ENCODE data around the gene PRICKLE4.
"Not testable (repeated sequence)": the region's sequence is repeated elsewhere in the genome, so short reads cannot be mapped to it uniquely, and the experiment has no call there.

PRICKLE4 gene

GRCh38 chr6:41789390-41789724 lies 8.8 kb downstream of the PRICKLE4 start:
- Mint-ChIP-seq H3K4me3 (peak overlapping the region; percentile 75 to 98), H3K4me1 (peaks cover 19 to 31% of the 10 kb centered on the region in 2 donors), H3K27me3 (no peaks in the 10 kb centered on the region), H3K9me3 (no peaks in the 10 kb centered on the region), H3K27ac (peak overlapping the region; percentile 81), H3K36me3 (peaks cover 14 to 23% of the 10 kb centered on the region in 2 donors)
- DNase-seq (no peak), ATAC-seq (replicated peaks) (no peak)

GRCh38 chr6:41790045-41790444 lies 9.5 kb downstream of the PRICKLE4 start:
- H3K4me3 Mint-ChIP-seq: no peak overlapping the region
- DNase-seq (no peak), ATAC-seq (replicated peaks) (no peak)
- H3K27ac Mint-ChIP-seq: peak overlapping the region; percentile 63
- no peaks in the 10 kb centered on the region for H3K9me3 Mint-ChIP-seq
- H3K4me1 Mint-ChIP-seq: peaks cover 12 to 24% of the 10 kb centered on the region in 2 donors
- peaks cover 17 to 23% of the 10 kb centered on the region in 2 donors for H3K36me3 Mint-ChIP-seq
- no peaks in the 10 kb centered on the region for H3K27me3 Mint-ChIP-seq

GRCh38 chr6:41791305-41791704 lies 10.7 kb downstream of the PRICKLE4 start:
- Mint-ChIP-seq H3K36me3 (peaks cover 17 to 23% of the 10 kb centered on the region in 2 donors), H3K4me3 (no peak overlapping the region), H3K27ac (no peak overlapping the region), H3K9me3 (no peaks in the 10 kb centered on the region), H3K4me1 (peaks cover 6 to 11% of the 10 kb centered on the region in 2 donors), H3K27me3 (no peaks in the 10 kb centered on the region)
- ATAC-seq (replicated peaks) (no peak), DNase-seq (no peak)

GRCh38 chr6:41791984-41792383 lies 11.4 kb downstream of the PRICKLE4 start:
- ATAC-seq (replicated peaks): no peak
- DNase-seq: no peak
- H3K9me3 Mint-ChIP-seq: no peaks in the 10 kb centered on the region
- H3K4me1 Mint-ChIP-seq: peaks cover 6 to 9% of the 10 kb centered on the region in 2 donors
- peak overlapping the region; percentile 31 for H3K27ac Mint-ChIP-seq
- peaks cover 17 to 23% of the 10 kb centered on the region in 2 donors for H3K36me3 Mint-ChIP-seq
- H3K27me3 Mint-ChIP-seq: no peaks in the 10 kb centered on the region
- H3K4me3 Mint-ChIP-seq: no peak overlapping the region

GRCh38 chr6:41796474-41796873 lies 15.9 kb downstream of the PRICKLE4 start:
- no peak overlapping the region for H3K27ac Mint-ChIP-seq
- no peak overlapping the region for H3K4me3 Mint-ChIP-seq
- H3K27me3 Mint-ChIP-seq: no peaks in the 10 kb centered on the region
- no peak for DNase-seq
- H3K9me3 Mint-ChIP-seq: no peaks in the 10 kb centered on the region
- peaks cover 11 to 12% of the 10 kb centered on the region in 2 donors for H3K36me3 Mint-ChIP-seq
- no peaks in the 10 kb centered on the region for H3K4me1 Mint-ChIP-seq
- ATAC-seq (replicated peaks): no peak

- Mint-ChIP-seq H3K4me1 (no peaks in the 10 kb centered on the region), H3K27ac (no peak overlapping the region), H3K4me3 (no peak overlapping the region), H3K27me3 (no peaks in the 10 kb centered on the region), H3K36me3 (peaks cover 5 to 8% of the 10 kb centered on the region in 2 donors), H3K9me3 (no peaks in the 10 kb centered on the region)
- DNase-seq (no peak), ATAC-seq (replicated peaks) (no peak)
These were observed 18.4 kb downstream of the PRICKLE4 start for GRCh38 chr6:41798901-41799558.

- H3K36me3 Mint-ChIP-seq: peaks cover 5 to 10% of the 10 kb centered on the region in 2 donors
- H3K4me3 Mint-ChIP-seq: no peak overlapping the region
- no peaks in the 10 kb centered on the region for H3K4me1 Mint-ChIP-seq
- no peaks in the 10 kb centered on the region for H3K9me3 Mint-ChIP-seq
- ATAC-seq (replicated peaks): no peak
- no peak overlapping the region for H3K27ac Mint-ChIP-seq
- H3K27me3 Mint-ChIP-seq: no peaks in the 10 kb centered on the region
- DNase-seq: no peak
These were observed 19.0 kb downstream of the PRICKLE4 start for GRCh38 chr6:41799559-41799911.

- peaks cover 5 to 18% of the 10 kb centered on the region in 2 donors for H3K36me3 Mint-ChIP-seq
- H3K27me3 Mint-ChIP-seq: no peaks in the 10 kb centered on the region
- H3K4me3 Mint-ChIP-seq: no peak overlapping the region
- ATAC-seq (replicated peaks) (no peak), DNase-seq (no peak)
- no peaks in the 10 kb centered on the region for H3K4me1 Mint-ChIP-seq
- peak overlapping the region; percentile 20 for H3K27ac Mint-ChIP-seq
- H3K9me3 Mint-ChIP-seq: no peaks in the 10 kb centered on the region
These were observed 20.8 kb downstream of the PRICKLE4 start for GRCh38 chr6:41801380-41801779.

GRCh38 chr6:41805830-41806774 lies 25.5 kb downstream of the PRICKLE4 start:
- DNase-seq (no peak), ATAC-seq (replicated peaks) (no peak)
- Mint-ChIP-seq H3K36me3 (peaks cover 3 to 12% of the 10 kb centered on the region in 2 donors), H3K4me3 (no peak overlapping the region), H3K27me3 (no peaks in the 10 kb centered on the region), H3K9me3 (no peaks in the 10 kb centered on the region), H3K4me1 (no peaks in the 10 kb centered on the region), H3K27ac (no peak overlapping the region)

GRCh38 chr6:41811095-41811494 lies 30.5 kb downstream of the PRICKLE4 start:
- Mint-ChIP-seq H3K9me3 (no peaks in the 10 kb centered on the region), H3K36me3 (peaks cover 0 to 4% of the 10 kb centered on the region in 2 donors), H3K4me3 (no peak overlapping the region), H3K27me3 (no peaks in the 10 kb centered on the region), H3K4me1 (peaks cover 0 to 1% of the 10 kb centered on the region in 2 donors), H3K27ac (no peak overlapping the region)
- no peak for DNase-seq
- ATAC-seq (replicated peaks): no peak

GRCh38 chr6:41811946-41812345 lies 31.4 kb downstream of the PRICKLE4 start:
- not testable (repeated sequence) for H3K36me3 Mint-ChIP-seq; H3K27ac Mint-ChIP-seq; ATAC-seq (replicated peaks); H3K4me1 Mint-ChIP-seq; H3K4me3 Mint-ChIP-seq; DNase-seq; H3K27me3 Mint-ChIP-seq; H3K9me3 Mint-ChIP-seq

DNA sequence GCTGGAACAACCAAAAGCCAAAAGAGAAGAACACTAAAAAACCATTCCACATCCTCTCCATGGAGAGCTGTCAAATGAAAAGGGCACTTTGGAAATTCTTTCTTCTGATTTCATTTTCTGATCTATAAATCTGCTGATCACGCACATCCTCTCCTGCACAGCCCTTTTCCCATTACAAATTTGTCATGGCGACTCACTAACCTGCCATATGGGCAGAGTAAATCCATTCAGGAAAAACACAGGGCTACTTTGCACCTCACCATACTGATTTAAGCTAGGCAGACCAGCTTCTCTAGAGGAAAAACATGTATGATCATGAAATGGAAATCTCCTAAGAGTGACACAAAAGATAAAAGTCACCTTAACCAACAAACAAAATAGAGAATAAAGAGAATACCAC lies 32.9 kb downstream of the PRICKLE4 start:
- Mint-ChIP-seq H3K27ac (no peak overlapping the region), H3K27me3 (no peaks in the 10 kb centered on the region), H3K4me3 (no peak overlapping the region), H3K36me3 (no peaks in the 10 kb centered on the region), H3K4me1 (peaks cover 0 to 3% of the 10 kb centered on the region in 2 donors), H3K9me3 (no peaks in the 10 kb centered on the region)
- DNase-seq (no peak), ATAC-seq (replicated peaks) (no peak)

DNA sequence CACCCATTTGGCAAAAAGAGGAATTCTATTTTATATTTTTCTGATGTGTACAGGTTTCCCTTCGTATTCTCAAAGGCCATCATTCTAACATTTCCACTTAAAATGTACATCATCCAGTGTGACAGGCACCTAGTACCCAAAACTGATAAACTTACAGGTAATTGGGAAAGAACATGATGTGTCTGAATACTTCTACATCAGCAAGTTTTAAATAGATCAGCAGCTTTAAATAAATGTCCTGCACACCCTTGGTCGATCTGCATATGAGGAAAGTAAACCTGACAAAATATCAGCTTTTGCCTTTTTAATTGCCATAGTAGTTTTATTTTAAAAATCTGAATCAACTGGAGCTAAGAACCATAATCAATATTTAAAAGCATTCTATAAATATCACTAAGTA lies 33.4 kb downstream of the PRICKLE4 start:
- Mint-ChIP-seq H3K27me3 (no peaks in the 10 kb centered on the region), H3K36me3 (no peaks in the 10 kb centered on the region), H3K27ac (no peak overlapping the region), H3K9me3 (no peaks in the 10 kb centered on the region), H3K4me1 (peaks cover 0 to 3% of the 10 kb centered on the region in 2 donors), H3K4me3 (no peak overlapping the region)
- ATAC-seq (replicated peaks) (no peak), DNase-seq (no peak)

GRCh38 chr6:41814629-41815028 lies 34.0 kb downstream of the PRICKLE4 start:
- peaks cover 0 to 3% of the 10 kb centered on the region in 2 donors for H3K4me1 Mint-ChIP-seq
- no peaks in the 10 kb centered on the region for H3K27me3 Mint-ChIP-seq
- DNase-seq: no peak

GRCh38 chr6:41815587-41815986 lies 35.0 kb downstream of the PRICKLE4 start:
- DNase-seq (no peak), ATAC-seq (replicated peaks) (no peak)
- no peak overlapping the region for H3K27ac Mint-ChIP-seq
- H3K36me3 Mint-ChIP-seq: no peaks in the 10 kb centered on the region
- no peaks in the 10 kb centered on the region for H3K27me3 Mint-ChIP-seq
- H3K9me3 Mint-ChIP-seq: no peaks in the 10 kb centered on the region
- no peak overlapping the region for H3K4me3 Mint-ChIP-seq
- peaks cover 0 to 3% of the 10 kb centered on the region in 2 donors for H3K4me1 Mint-ChIP-seq

More at GRCh38 chr6:41814629-41815028, 34.0 kb downstream of the PRICKLE4 start:
- ATAC-seq (replicated peaks): no peak
- no peak overlapping the region for H3K4me3 Mint-ChIP-seq
- no peaks in the 10 kb centered on the region for H3K9me3 Mint-ChIP-seq
- no peak overlapping the region for H3K27ac Mint-ChIP-seq
- H3K36me3 Mint-ChIP-seq: no peaks in the 10 kb centered on the region
